Activated CD8-positive, alpha-beta T cell treated with anti-CD3 and anti-CD28 coated beads for 36 hours (primary cell): ENCODE measurements around the gene GRPEL1. TPM values are rescaled to one million over a fixed set of nuclear protein-coding genes. Genes with fewer than 3 reads are reported as not detected.
"Not testable (repeated sequence)": the region's sequence is repeated elsewhere in the genome, so short reads cannot be mapped to it uniquely, and the experiment has no call there.

Source experiments
- ATAC-seq: fragments of 200-7000 bp; cut with Tn5 transposase; one replicate; pipeline ENCODE4 v1.10.0; 2021; ENCODE audit warnings: mild to moderate bottlenecking, moderate library complexity
- CTCF ChIA-PET: fragments of 350-600 bp; sonication (Branson Sonifier 250); formaldehyde crosslinking; loops from one replicate; lab custom pipeline; 2021; ENCODE audit warnings: antibody characterized with exemption; lab: Charles Lee
- POLR2A ChIA-PET: fragments of 350-600 bp; sonication (Branson Sonifier 250); formaldehyde crosslinking; loops from one replicate; lab custom pipeline; 2021; ENCODE audit warnings: antibody characterized with exemption; lab: Charles Lee
- DNase-seq: peaks from one replicate; pipeline ENCODE4 v3.0.0-alpha.2; 2020
- H3K27ac Mint-ChIP-seq: one replicate; pipeline ENCODE4 v1.8.0; 2021; ENCODE audit warnings: mild to moderate bottlenecking, mixed read lengths
- H3K27me3 Mint-ChIP-seq: one replicate; pipeline ENCODE4 v1.8.0; 2021; ENCODE audit warnings: mixed read lengths
- H3K36me3 Mint-ChIP-seq: one replicate; pipeline ENCODE4 v1.8.0; 2021; ENCODE audit warnings: low read depth, mixed read lengths
- H3K4me1 Mint-ChIP-seq: one replicate; pipeline ENCODE4 v1.8.0; 2021; ENCODE audit warnings: low read depth, mixed read lengths
- H3K4me3 Mint-ChIP-seq: one replicate; pipeline ENCODE4 v1.8.0; 2021; ENCODE audit warnings: mild to moderate bottlenecking, moderate library complexity, mixed read lengths
- H3K9me3 Mint-ChIP-seq: one replicate; pipeline ENCODE4 v1.8.0; 2021; ENCODE audit warnings: mixed read lengths
- CTCF ChIP-seq: fragments of 200-600 bp; IDR thresholded peaks from one replicate; pipeline ENCODE4 v1.8.0; 2022; ENCODE audit warnings: antibody characterized with exemption, mild to moderate bottlenecking
- intact Hi-C: fragments of 100-400 bp; cut with micrococcal nuclease; formaldehyde crosslinking; loops from one replicate; pipeline ENCODE4 v1.10.0; 2022
- total RNA-seq, 2 experiments: library from RNA; stranded (reverse); gene quantifications; one replicate each; pipeline ENCODE4 v1.2.3, GENCODE V29; 2021

GRPEL1 gene
- total RNA-seq, 2 experiments from 2014 or later, result 82.4 to 84.5 TPM

GRCh38 chr4:7103031-7103606 lies 35.3 kb upstream of the GRPEL1 start:
- no peaks in the 10 kb centered on the region for H3K36me3 Mint-ChIP-seq
- CTCF ChIA-PET, result interaction anchor here (0.6 to 3.2 kb wide), 14 partner anchors 9 to 619 kb away, joined by 3 to 32 read pairs (median 6); partner anchors contain the start of genes GRPEL1 and TADA2B

GRCh38 chr4:7102516-7102909 lies 34.6 kb upstream of the GRPEL1 start:
- Mint-ChIP-seq H3K4me1 (peaks cover 10% of the 10 kb centered on the region), H3K4me3 (peak overlapping the region; percentile 86)
- DNase-seq, result peak; percentile 20
- H3K36me3 Mint-ChIP-seq, H3K27ac Mint-ChIP-seq, ATAC-seq, H3K9me3 Mint-ChIP-seq, H3K27me3 Mint-ChIP-seq, intact Hi-C loops: not testable (repeated sequence)
- CTCF ChIA-PET, result interaction anchor here (0.6 to 3.2 kb wide), 17 partner anchors 8 to 620 kb away, joined by 3 to 32 read pairs (median 3); partner anchors contain the start of genes GRPEL1 and TADA2B
- POLR2A ChIA-PET, result interaction anchor here (1.3 kb wide), 1 partner anchor 41 kb away, joined by 3 read pairs; no protein-coding TSS in a partner anchor

More at GRCh38 chr4:7103031-7103606, 35.3 kb upstream of the GRPEL1 start:
- H3K27me3 Mint-ChIP-seq, result no peaks in the 10 kb centered on the region
- H3K9me3 Mint-ChIP-seq, result no peaks in the 10 kb centered on the region
- peak overlapping the region; percentile 86 for H3K4me3 Mint-ChIP-seq
- intact Hi-C loops, result no loop called here
- DNase-seq (peak; percentile 93), ATAC-seq (peak; percentile 95)
- peaks cover 10% of the 10 kb centered on the region for H3K4me1 Mint-ChIP-seq
- POLR2A ChIA-PET, result interaction anchor here (0.6 kb wide), 1 partner anchor 17 kb away, joined by 3 read pairs; no protein-coding TSS in a partner anchor
- H3K27ac Mint-ChIP-seq, result peak overlapping the region; percentile 83
- no peak for TF ChIP-seq CTCF

DNA sequence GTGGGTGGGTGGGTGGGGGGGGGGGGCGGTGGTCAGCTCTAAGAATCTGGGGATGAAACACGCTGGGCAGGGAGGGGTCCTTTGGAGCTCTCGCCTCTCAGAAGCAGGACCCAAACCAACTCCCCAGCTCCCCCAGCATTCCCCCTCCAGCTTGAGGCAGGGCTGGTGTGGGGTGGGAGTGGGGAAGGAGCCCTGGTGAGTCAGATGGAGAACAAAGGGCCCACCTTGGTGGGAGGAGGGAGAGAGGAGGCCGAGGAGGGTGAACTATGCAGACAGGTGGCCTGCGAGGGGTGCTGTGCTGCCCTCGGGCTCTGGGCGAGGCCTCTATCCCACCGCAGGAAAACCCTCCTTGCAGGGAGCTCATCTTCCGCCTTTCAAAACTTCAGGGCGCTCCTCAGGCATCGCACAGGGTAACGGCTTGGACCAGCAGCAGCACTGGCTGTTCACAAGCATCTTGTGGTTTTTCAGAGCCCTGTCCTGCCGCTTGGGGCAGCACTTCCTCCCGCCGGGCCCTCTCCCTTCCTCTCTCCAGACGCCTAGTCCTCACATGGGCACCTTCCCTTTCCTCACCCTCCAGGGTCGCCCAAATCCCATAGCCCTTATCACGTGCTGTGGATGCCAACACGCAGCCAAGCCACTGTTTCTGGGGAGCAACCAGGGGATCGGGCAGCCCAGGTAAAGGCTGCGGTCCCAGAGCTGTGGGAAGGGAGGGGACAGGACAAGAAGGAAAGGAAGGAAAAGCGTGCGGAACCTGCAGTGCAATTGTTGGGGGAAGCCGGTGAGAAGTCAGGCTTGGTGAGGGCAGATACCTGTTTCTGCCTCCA lies 34.0 kb upstream of the GRPEL1 start:
- ChIA-PET CTCF (interaction anchor here (0.6 to 3.2 kb wide), 21 partner anchors 8 to 620 kb away, joined by 3 to 32 read pairs (median 3); partner anchors contain the start of genes GRPEL1, MRFAP1L1 and TADA2B), POLR2A (interaction anchor here (1.3 kb wide), 1 partner anchor 40 kb away, joined by 3 read pairs; no protein-coding TSS in a partner anchor)
- intact Hi-C loops, result no loop called here
- TF ChIP-seq CTCF, result peak; percentile 66
- H3K4me1 Mint-ChIP-seq, result peaks cover 10% of the 10 kb centered on the region
- no peaks in the 10 kb centered on the region for H3K9me3 Mint-ChIP-seq
- no peaks in the 10 kb centered on the region for H3K27me3 Mint-ChIP-seq
- ATAC-seq (peak; percentile 64), DNase-seq (peak; percentile 73)
- H3K36me3 Mint-ChIP-seq, result no peaks in the 10 kb centered on the region
- H3K4me3 Mint-ChIP-seq, result peak overlapping the region; percentile 86
- no peak overlapping the region for H3K27ac Mint-ChIP-seq

- H3K27ac Mint-ChIP-seq, result no peak overlapping the region
- no peak for TF ChIP-seq CTCF
- ChIA-PET CTCF (interaction anchor here (1.0 kb wide), 1 partner anchor 16 kb away, joined by 3 read pairs; no protein-coding TSS in a partner anchor), POLR2A (no interaction called here)
- no peaks in the 10 kb centered on the region for H3K9me3 Mint-ChIP-seq
- H3K4me3 Mint-ChIP-seq, result no peak overlapping the region
- peaks cover under 1% of the 10 kb centered on the region for H3K4me1 Mint-ChIP-seq
- no peak for ATAC-seq
- intact Hi-C loops, result no loop called here
- DNase-seq, result no peak
- H3K27me3 Mint-ChIP-seq, result peaks cover 4% of the 10 kb centered on the region
- no peaks in the 10 kb centered on the region for H3K36me3 Mint-ChIP-seq
These were observed 28.4 kb upstream of the GRPEL1 start for GRCh38 chr4:7096236-7096635.

DNA sequence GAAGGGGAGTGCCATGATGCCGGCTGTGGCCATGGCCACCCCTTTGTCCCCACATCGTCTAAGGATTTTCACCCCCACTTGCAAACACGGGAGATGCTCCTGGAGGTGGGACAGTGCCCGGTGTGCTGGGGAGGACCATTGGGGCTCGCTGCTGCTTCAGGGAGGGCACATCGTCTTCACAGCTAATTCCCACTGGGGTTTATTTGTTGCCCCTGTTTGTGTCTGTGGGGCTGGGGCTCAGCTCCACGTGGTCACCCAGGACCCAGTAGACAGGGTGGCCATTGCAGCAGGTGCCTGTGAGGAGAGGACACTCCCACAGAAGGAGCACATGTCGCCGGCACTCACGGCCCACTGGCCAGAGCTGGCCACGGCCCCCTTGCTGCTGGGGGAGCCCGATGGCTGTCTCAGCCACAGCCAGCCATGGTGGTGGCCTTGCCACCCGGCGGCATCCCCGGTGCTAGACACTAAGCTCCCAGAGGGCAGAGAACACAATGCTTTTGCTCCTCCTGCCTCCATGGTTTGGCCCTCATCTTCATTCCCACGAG lies 27.8 kb upstream of the GRPEL1 start:
- DNase-seq, result no peak
- Mint-ChIP-seq H3K27ac (no peak overlapping the region), H3K4me1 (no peaks in the 10 kb centered on the region), H3K27me3 (peaks cover 5% of the 10 kb centered on the region), H3K9me3 (no peaks in the 10 kb centered on the region), H3K4me3 (no peak overlapping the region), H3K36me3 (no peaks in the 10 kb centered on the region)
- TF ChIP-seq CTCF, result no peak
- POLR2A ChIA-PET, result no interaction called here
- intact Hi-C loops, result no loop called here
- CTCF ChIA-PET, result interaction anchor here (1.0 kb wide), 1 partner anchor 15 kb away, joined by 3 read pairs; no protein-coding TSS in a partner anchor
- ATAC-seq, result no peak
